Erythroblast (primary cell): ENCODE measurements around the gene FLOT1.
"Not testable (repeated sequence)": the region's sequence is repeated elsewhere in the genome, so short reads cannot be mapped to it uniquely, and the experiment has no call there.

Experiments used
- DNase-seq, 2 experiments: peaks; one replicate each; lab custom pipeline; 2025; lab: John Stamatoyannopoulos, UW
- GATA1 ChIP-seq: IDR thresholded peaks from 2 replicates; pipeline ENCODE4 v1.6.1; 2011; ENCODE audit warnings: low read depth, mild to moderate bottlenecking, control low read depth, low read length, moderate library complexity
- POLR2A ChIP-seq: IDR thresholded peaks from 2 replicates; pipeline ENCODE4 v1.6.1; 2011; ENCODE audit warnings: mild to moderate bottlenecking, low read length

FLOT1 gene

GRCh38 chr6:30726506-30727413 lies 15.7 kb downstream of the FLOT1 start:
- DNase-seq: no peak
- TF ChIP-seq POLR2A (peak; percentile 20), GATA1 (no peak)

- no peak for DNase-seq
These were observed 16.6 kb downstream of the FLOT1 start for GRCh38 chr6:30725713-30726505.

GRCh38 chr6:30724906-30725667 lies 17.4 kb downstream of the FLOT1 start:
- DNase-seq: no peak
- TF ChIP-seq POLR2A: peak; percentile 26
- no peak for TF ChIP-seq GATA1

More at GRCh38 chr6:30725713-30726505, 16.6 kb downstream of the FLOT1 start:
- TF ChIP-seq POLR2A (peak; percentile 47), GATA1 (no peak)

- DNase-seq: not testable (repeated sequence)
These were observed 18.4 kb downstream of the FLOT1 start for GRCh38 chr6:30723843-30724741.

- not testable (repeated sequence) for DNase-seq
These were observed 19.2 kb downstream of the FLOT1 start for GRCh38 chr6:30723159-30723842.

GRCh38 chr6:30722280-30723112 lies 20.0 kb downstream of the FLOT1 start:
- DNase-seq: peak; percentile 84 to 93
- TF ChIP-seq GATA1 (no peak), POLR2A (no peak)

GRCh38 chr6:30722025-30722279 lies 20.5 kb downstream of the FLOT1 start:
- peak; percentile 52 to 65 for DNase-seq

- TF ChIP-seq POLR2A (no peak), GATA1 (no peak)
- DNase-seq: peak; percentile 94 to 95
These were observed 21.1 kb downstream of the FLOT1 start for GRCh38 chr6:30721198-30722024.

GRCh38 chr6:30720738-30721197 lies 21.7 kb downstream of the FLOT1 start:
- peak; percentile 83 to 87 for DNase-seq
- TF ChIP-seq GATA1 (no peak), POLR2A (no peak)

- peak; percentile 96 to 97 for DNase-seq
These were observed 22.4 kb downstream of the FLOT1 start, which contains the start of gene TUBB for GRCh38 chr6:30719791-30720737. Gene TUBB (plus strand): TSS chr6:30720352. CDS start chr6:30720507, 155 bp downstream.

GRCh38 chr6:30719356-30719755 lies 23.1 kb downstream of the FLOT1 start:
- TF ChIP-seq POLR2A (no peak), GATA1 (no peak)
- DNase-seq: peak in 1 of 2 experiments; percentile 65

More at GRCh38 chr6:30719791-30720737, 22.4 kb downstream of the FLOT1 start, which contains the start of gene TUBB:
- TF ChIP-seq GATA1 (no peak), POLR2A (peak; percentile 97)
